GM19043 (cell line): ENCODE measurements around the gene IRF9.

Experiments used
- ATAC-seq: cut with Tn5 transposase; IDR thresholded peaks from one replicate; pipeline ENCODE4 v1.9.1; 2021; ENCODE audit warnings: low read depth; ENCODE audit not compliant: unreplicated experiment

IRF9 gene

GRCh38 chr14:24176599-24176998 is 15.5 kb downstream of the IRF9 start:
- ATAC-seq, result no peak

- ATAC-seq, result no peak
These were observed 16.2 kb downstream of the IRF9 start for GRCh38 chr14:24177041-24177825.

- no peak for ATAC-seq
These were observed 16.8 kb downstream of the IRF9 start for GRCh38 chr14:24177891-24178290.

GRCh38 chr14:24178399-24179178 is 17.5 kb downstream of the IRF9 start:
- no peak for ATAC-seq

GRCh38 chr14:24179294-24179960 is 18.4 kb downstream of the IRF9 start:
- ATAC-seq, result no peak

GRCh38 chr14:24179961-24180796 is 19.1 kb downstream of the IRF9 start:
- no peak for ATAC-seq

- ATAC-seq, result no peak
These were observed 20.5 kb downstream of the IRF9 start for GRCh38 chr14:24181371-24182077.

GRCh38 chr14:24182110-24182882 is 21.2 kb downstream of the IRF9 start:
- ATAC-seq, result no peak

GRCh38 chr14:24183014-24183481 is 22.0 kb downstream of the IRF9 start:
- no peak for ATAC-seq

- ATAC-seq, result no peak
These were observed 23.3 kb downstream of the IRF9 start for GRCh38 chr14:24184104-24184970.

GRCh38 chr14:24185026-24185425 is 24.0 kb downstream of the IRF9 start:
- ATAC-seq, result no peak

GRCh38 chr14:24185741-24186140 is 24.7 kb downstream of the IRF9 start:
- no peak for ATAC-seq

GRCh38 chr14:24186831-24187538 is 25.9 kb downstream of the IRF9 start:
- ATAC-seq, result no peak

GRCh38 chr14:24187539-24187915 is 26.5 kb downstream of the IRF9 start:
- no peak for ATAC-seq

- ATAC-seq, result peak; percentile 88
These were observed 27.4 kb downstream of the IRF9 start, which contains the start of gene IPO4 for GRCh38 chr14:24188251-24189058. IPO4 (minus strand) TSS chr14:24188816; CDS start chr14:24188787, 29 bp downstream.

GRCh38 chr14:24189059-24189375 is 28.0 kb downstream of the IRF9 start:
- ATAC-seq, result no peak

- no peak for ATAC-seq
These were observed 28.4 kb downstream of the IRF9 start for GRCh38 chr14:24189460-24189859.
